GM18526 (cell line): Measurements from ENCODE around the gene ERC1.

Source experiments
- POLR2A ChIP-seq: IDR thresholded peaks from 3 replicates; pipeline ENCODE4 v1.6.1; 2011; ENCODE audit not compliant: insufficient read length; ENCODE audit errors: extremely low read depth

The ERC1 gene

GRCh38 chr12:1401891-1402290 lies 410.9 kb downstream of the ERC1 start:
- no peak for TF ChIP-seq POLR2A

- TF ChIP-seq POLR2A: no peak
These were observed 412.4 kb downstream of the ERC1 start for GRCh38 chr12:1403417-1403816.

GRCh38 chr12:1405619-1406018 lies 414.6 kb downstream of the ERC1 start:
- TF ChIP-seq POLR2A: no peak

GRCh38 chr12:1410794-1411193 lies 419.8 kb downstream of the ERC1 start:
- no peak for TF ChIP-seq POLR2A

- TF ChIP-seq POLR2A: no peak
These were observed 422.9 kb downstream of the ERC1 start for GRCh38 chr12:1413930-1414329.

- no peak for TF ChIP-seq POLR2A
These were observed 427.1 kb downstream of the ERC1 start for GRCh38 chr12:1418144-1418543.

GRCh38 chr12:1419849-1420371 lies 428.9 kb downstream of the ERC1 start:
- TF ChIP-seq POLR2A: no peak

GRCh38 chr12:1421091-1421846 lies 430.2 kb downstream of the ERC1 start:
- no peak for TF ChIP-seq POLR2A

- TF ChIP-seq POLR2A: no peak
These were observed 431.7 kb downstream of the ERC1 start for GRCh38 chr12:1422604-1423315.

GRCh38 chr12:1424674-1425395 lies 433.8 kb downstream of the ERC1 start:
- TF ChIP-seq POLR2A: no peak

- no peak for TF ChIP-seq POLR2A
These were observed 434.3 kb downstream of the ERC1 start for GRCh38 chr12:1425396-1425729.

GRCh38 chr12:1428671-1429070 lies 437.6 kb downstream of the ERC1 start:
- TF ChIP-seq POLR2A: no peak

GRCh38 chr12:1429980-1430379 lies 439.0 kb downstream of the ERC1 start:
- no peak for TF ChIP-seq POLR2A

- no peak for TF ChIP-seq POLR2A
These were observed 443.4 kb downstream of the ERC1 start for GRCh38 chr12:1434296-1434955.

- no peak for TF ChIP-seq POLR2A
These were observed 444.0 kb downstream of the ERC1 start for GRCh38 chr12:1435044-1435443.
